GM12892 (cell line): ENCODE data around the gene CDC73.

Experiments
- POLR2A ChIP-seq: IDR thresholded peaks from 2 replicates; pipeline ENCODE4 v1.6.1; 2011; ENCODE audit warnings: low read depth, low read length, control low read depth
- POLR2AphosphoS5 ChIP-seq: IDR thresholded peaks from 2 replicates; pipeline ENCODE4 v1.6.1; 2011; ENCODE audit warnings: low read depth, low read length, control low read depth
- TAF1 ChIP-seq: IDR thresholded peaks from 2 replicates; pipeline ENCODE4 v1.6.1; 2011; ENCODE audit warnings: low read depth, mild to moderate bottlenecking, control low read depth, low read length, borderline replicate concordance

- TF ChIP-seq POLR2A, result no peak
- no peak for TF ChIP-seq TAF1
- TF ChIP-seq POLR2AphosphoS5, result no peak
Observed at GRCh38 chr1:193262661-193263060, 140.8 kb downstream of the CDC73 start.
